ENCODE data around the gene KIF3A. TPM values are rescaled to one million over a fixed set of nuclear protein-coding genes. Genes with fewer than 3 reads are reported as not detected.
A peak's percentile ranks its signal among the peaks of the same experiment; 100 is the strongest.

Gene KIF3A
- total RNA-seq, 4 donors from 2014 or later, result 2.2 to 7.6 (median 4.6) TPM

DNA sequence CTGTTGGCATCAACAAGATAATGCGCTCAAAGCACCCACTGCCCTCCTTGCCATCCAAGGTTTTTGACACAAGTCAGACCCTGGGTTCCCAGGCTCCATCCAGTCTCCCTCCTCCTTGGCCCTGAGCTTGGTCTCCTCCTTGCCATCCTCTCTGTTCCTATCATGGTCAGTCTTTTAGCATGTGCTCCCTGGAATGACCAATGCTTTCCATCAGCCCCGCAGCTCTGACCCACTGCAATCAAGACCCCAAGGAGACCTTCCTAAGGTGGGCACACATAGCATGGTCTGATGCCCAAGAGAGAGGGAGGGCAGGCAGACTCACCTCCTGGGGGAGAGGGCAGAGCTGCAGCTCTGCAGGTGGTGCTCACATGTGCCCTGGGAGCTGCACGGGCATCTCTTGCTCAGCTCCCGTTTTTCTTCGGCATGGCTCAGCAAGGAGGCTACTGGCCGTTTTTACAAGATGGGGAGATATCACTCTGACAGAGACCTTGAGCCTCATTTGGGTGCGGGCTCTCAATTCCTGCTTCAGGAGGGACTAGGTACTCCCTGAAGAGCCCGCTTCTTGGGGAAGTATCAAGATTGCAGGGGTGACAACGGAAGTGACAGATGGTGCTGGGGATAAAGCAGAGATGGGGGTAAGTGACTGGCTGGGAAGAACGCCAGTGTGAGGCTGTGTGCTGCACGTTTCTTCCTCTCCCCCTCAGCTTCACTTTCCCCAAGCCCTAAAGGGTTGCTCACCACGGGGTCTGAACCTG is 36.4 kb upstream of the KIF3A start:
- intact Hi-C loops (cut with DNase I), result no loop called here
- Histone ChIP-seq H3K27me3 (no peaks in the 10 kb centered on the region), H3K4me1 (peaks cover 34 to 82% (median 43%) of the 10 kb centered on the region in 3 donors), H3K27ac (peak overlapping the region in 2 of 4 donors; percentile 82 to 91), H3K9me3 (no peaks in the 10 kb centered on the region), H3K4me3 (no peak overlapping the region), H3K36me3 (no peaks in the 10 kb centered on the region)
- 48 to 51% methylated on average over 7 to 9 of the region's 12 CpGs for WGBS, 2 donors
- DNase-seq, result no peak
- no peak for TF ChIP-seq POLR2A (IDR thresholded peaks at IDR 0.05)
- TF ChIP-seq, protein P1, sequence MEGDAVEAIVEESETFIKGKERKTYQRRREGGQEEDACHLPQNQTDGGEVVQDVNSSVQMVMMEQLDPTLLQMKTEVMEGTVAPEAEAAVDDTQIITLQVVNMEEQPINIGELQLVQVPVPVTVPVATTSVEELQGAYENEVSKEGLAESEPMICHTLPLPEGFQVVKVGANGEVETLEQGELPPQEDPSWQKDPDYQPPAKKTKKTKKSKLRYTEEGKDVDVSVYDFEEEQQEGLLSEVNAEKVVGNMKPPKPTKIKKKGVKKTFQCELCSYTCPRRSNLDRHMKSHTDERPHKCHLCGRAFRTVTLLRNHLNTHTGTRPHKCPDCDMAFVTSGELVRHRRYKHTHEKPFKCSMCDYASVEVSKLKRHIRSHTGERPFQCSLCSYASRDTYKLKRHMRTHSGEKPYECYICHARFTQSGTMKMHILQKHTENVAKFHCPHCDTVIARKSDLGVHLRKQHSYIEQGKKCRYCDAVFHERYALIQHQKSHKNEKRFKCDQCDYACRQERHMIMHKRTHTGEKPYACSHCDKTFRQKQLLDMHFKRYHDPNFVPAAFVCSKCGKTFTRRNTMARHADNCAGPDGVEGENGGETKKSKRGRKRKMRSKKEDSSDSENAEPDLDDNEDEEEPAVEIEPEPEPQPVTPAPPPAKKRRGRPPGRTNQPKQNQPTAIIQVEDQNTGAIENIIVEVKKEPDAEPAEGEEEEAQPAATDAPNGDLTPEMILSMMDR (IDR thresholded peaks at IDR 0.05), result no peak

GRCh38 chr5:132773114-132773513 is 35.8 kb upstream of the KIF3A start:
- Histone ChIP-seq H3K36me3 (no peaks in the 10 kb centered on the region), H3K27ac (peak overlapping the region in 1 of 4 donors; percentile 71), H3K4me3 (no peak overlapping the region), H3K4me1 (peaks cover 39 to 84% (median 39%) of the 10 kb centered on the region in 3 donors), H3K9me3 (no peaks in the 10 kb centered on the region), H3K27me3 (no peaks in the 10 kb centered on the region)
- no peak for DNase-seq
- intact Hi-C loops (cut with DNase I), result no loop called here
- 85 to 91% methylated on average over 3 to 4 of the region's 5 CpGs for WGBS, 2 donors
- no peak for TF ChIP-seq POLR2A (IDR thresholded peaks at IDR 0.05)
- TF ChIP-seq, protein P1 (IDR thresholded peaks at IDR 0.05), result no peak

GRCh38 chr5:132772291-132773070 is 35.1 kb upstream of the KIF3A start:
- no peak for DNase-seq
- Histone ChIP-seq H3K9me3 (no peaks in the 10 kb centered on the region), H3K4me3 (no peak overlapping the region), H3K4me1 (peaks cover 37 to 84% (median 39%) of the 10 kb centered on the region in 3 donors), H3K27me3 (no peaks in the 10 kb centered on the region), H3K36me3 (no peaks in the 10 kb centered on the region), H3K27ac (peak overlapping the region in 2 of 4 donors; percentile 62 to 71)
- intact Hi-C loops (cut with DNase I), result no loop called here
- WGBS, 2 donors, result 85 to 92% methylated on average over 5 to 8 of the region's 8 CpGs
- TF ChIP-seq, protein P1 (IDR thresholded peaks at IDR 0.05), result no peak
- TF ChIP-seq POLR2A (IDR thresholded peaks at IDR 0.05), result no peak

DNA sequence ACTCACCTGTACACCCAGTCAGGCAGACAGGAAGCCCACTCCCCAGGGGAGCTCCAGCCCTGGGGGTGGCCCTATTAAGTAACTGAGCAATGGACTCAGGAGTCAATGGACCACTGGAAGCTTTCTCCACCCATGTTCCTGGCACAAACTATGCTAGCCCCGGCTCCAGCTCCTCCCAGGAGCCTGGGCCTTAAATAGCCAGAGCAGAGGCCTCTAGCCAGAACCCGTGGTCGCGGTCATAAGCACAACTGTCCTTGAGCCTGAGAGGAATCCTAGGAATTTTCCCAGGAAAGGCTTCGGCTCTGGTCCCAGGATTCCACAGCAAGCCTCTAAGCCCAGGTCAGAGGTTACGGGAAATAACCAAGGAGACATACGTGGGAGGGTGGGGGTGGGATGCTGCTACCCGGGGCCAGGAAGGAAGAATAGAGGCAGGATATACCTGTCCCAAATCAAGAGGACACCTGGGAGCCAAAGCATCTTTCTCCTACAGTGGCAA is 34.2 kb upstream of the KIF3A start:
- intact Hi-C loops (cut with DNase I), result no loop called here
- Histone ChIP-seq H3K36me3 (no peaks in the 10 kb centered on the region), H3K27ac (peak overlapping the region in 3 of 4 donors; percentile 48 to 71 (median 62)), H3K4me1 (peaks cover 39 to 91% (median 42%) of the 10 kb centered on the region in 3 donors), H3K27me3 (no peaks in the 10 kb centered on the region), H3K9me3 (no peaks in the 10 kb centered on the region), H3K4me3 (no peak overlapping the region)
- DNase-seq, result no peak
- no peak for TF ChIP-seq POLR2A (IDR thresholded peaks at IDR 0.05)
- TF ChIP-seq, protein P1 (IDR thresholded peaks at IDR 0.05), result no peak
- 61 to 80% methylated on average over 4 of the region's 8 CpGs for WGBS, 2 donors

Data from esophagus squamous epithelium (tissue), 5 donors.